ENCODE measurements around the gene HPS1. TPM values are rescaled to one million over a fixed set of nuclear protein-coding genes. Genes with fewer than 3 reads are reported as not detected.

Gene HPS1
- total RNA-seq, 1 experiment from 2014 or later = 2.8 TPM

DNA sequence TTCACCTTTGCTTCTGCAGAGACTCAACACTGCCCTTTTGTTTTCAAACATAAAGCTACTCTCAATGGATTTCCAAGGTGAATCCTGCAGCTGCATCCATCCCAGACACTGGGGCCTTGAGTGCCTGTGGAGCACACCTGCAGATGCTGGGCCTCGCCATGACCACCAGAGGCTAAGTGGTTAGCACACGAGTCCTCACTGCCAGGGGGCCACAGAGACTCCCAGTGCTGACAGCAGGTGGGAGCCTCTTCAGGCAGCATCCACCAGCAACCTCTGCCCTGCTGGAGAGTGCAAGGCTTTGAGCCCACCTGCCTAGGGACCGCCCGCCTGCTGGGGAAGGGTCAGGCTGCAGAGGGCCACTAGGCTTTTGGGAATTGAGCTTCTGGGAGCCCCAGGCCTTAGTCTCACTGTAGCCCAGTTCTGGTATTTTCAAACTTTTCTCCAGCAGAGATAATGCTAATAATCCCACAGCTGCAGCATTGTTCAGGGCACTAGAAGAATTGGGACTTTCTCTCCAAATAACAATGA, 9.4 kb upstream of the HPS1 start:
- Histone ChIP-seq H3K27me3 (no peaks in the 10 kb centered on the region), H3K4me3 (no peak overlapping the region), H3K27ac (no peak overlapping the region), H3K9me3 (replicated peaks) (no peaks in the 10 kb centered on the region), H3K4me1 (peaks cover 9% of the 10 kb centered on the region), H3K36me3 (no peaks in the 10 kb centered on the region)
- DNase-seq = no peak

DNA sequence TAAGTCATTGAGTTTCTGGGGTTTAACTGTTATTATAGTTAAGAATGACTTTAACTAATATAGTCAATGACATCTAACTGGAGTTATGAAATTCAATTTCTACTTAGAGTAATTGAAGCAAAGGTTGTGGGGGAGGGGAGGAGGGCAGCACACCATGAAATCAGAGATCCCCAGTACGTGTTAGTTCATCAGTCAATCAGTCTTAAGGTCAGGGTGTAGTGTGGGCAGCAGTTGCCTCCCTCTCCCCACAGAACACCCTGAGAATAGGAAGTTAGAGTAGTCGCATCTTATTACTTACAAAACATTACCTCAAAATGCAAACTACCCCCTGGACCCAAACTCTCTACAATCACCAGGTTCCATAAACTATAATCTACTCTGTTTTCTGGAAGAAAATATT, 7.0 kb upstream of the HPS1 start:
- Histone ChIP-seq H3K4me1 (no peaks in the 10 kb centered on the region), H3K36me3 (no peaks in the 10 kb centered on the region), H3K4me3 (no peak overlapping the region), H3K27ac (no peak overlapping the region), H3K27me3 (no peaks in the 10 kb centered on the region), H3K9me3 (replicated peaks) (no peaks in the 10 kb centered on the region)
- DNase-seq = no peak

DNA sequence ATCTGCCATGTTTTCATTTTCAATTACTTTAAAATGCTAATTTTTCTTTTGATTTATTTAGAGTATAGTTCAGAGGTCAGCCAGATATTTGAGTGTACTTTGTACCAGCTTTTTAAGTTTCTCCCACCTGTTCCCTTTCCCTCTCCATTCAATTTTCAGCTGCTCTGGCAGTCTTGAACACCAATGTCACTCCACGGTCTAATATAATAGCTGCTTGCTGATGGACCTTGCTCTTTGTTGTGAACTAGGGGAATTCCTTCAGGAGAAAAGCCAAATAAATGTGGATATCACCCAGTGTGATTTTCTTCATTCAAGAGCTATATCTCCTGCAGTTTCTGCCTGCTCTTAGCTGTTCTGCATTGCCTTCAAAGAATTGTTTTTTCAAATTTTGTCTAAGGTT, 3.9 kb upstream of the HPS1 start:
- Histone ChIP-seq H3K27me3 (no peaks in the 10 kb centered on the region), H3K36me3 (no peaks in the 10 kb centered on the region), H3K27ac (no peak overlapping the region), H3K4me1 (no peaks in the 10 kb centered on the region), H3K4me3 (no peak overlapping the region), H3K9me3 (replicated peaks) (no peaks in the 10 kb centered on the region)
- DNase-seq = no peak

DNA sequence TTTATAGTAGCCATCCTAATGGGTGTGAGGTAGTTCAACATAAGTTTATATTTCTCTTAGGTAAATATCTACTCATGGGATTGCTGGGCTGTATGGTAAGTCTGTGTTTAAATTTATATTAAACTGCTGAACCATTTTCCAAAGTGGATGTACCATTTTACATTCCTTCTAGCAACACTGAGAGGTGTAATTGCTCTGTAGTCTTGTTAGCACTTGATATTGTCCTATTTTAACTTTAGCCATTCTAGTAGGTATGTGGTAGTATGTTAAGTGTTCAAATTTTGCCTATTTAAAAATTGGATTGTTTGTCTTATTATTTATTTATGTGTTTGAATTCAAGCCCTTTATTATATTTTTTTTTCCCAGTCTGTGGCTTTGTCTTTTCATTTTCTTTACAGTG, 2.6 kb upstream of the HPS1 start:
- Histone ChIP-seq H3K4me3 (no peak overlapping the region), H3K9me3 (replicated peaks) (no peaks in the 10 kb centered on the region), H3K27me3 (no peaks in the 10 kb centered on the region), H3K36me3 (no peaks in the 10 kb centered on the region), H3K4me1 (no peaks in the 10 kb centered on the region), H3K27ac (no peak overlapping the region)
- no peak for DNase-seq

DNA sequence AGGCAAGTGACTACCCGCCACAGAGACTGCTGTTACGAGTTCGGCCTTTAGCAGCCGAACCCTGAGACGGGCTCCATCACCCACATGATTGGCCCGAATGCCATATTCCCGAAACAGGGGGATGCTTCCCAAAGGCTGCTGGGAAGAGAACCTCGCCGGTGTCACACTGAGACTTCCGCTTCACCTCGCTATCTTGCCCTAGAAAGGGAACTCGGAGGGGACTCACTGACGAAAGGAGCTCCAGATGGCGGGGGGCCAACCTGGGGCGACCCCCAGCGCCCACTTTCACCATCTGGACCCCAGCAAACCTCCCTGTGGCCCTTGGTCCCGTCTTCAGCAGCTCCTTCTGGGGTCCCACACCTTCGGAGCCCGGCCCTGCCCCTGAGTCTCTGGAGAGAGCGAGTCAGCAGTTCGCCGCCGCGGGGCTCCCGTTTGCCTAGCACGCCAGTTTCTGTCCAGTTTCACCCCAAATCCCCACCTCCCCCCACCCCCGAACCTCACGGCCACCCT, 529 bp downstream of the HPS1 start:
- no peak overlapping the region for H3K27ac ChIP-seq
- H3K36me3 ChIP-seq = no peaks in the 10 kb centered on the region
- peak overlapping the region; percentile 54 for H3K4me3 ChIP-seq
- DNase-seq = no peak
- H3K4me1 ChIP-seq = no peaks in the 10 kb centered on the region
- no peaks in the 10 kb centered on the region for H3K27me3 ChIP-seq
- no peaks in the 10 kb centered on the region for H3K9me3 ChIP-seq (replicated peaks)

DNA sequence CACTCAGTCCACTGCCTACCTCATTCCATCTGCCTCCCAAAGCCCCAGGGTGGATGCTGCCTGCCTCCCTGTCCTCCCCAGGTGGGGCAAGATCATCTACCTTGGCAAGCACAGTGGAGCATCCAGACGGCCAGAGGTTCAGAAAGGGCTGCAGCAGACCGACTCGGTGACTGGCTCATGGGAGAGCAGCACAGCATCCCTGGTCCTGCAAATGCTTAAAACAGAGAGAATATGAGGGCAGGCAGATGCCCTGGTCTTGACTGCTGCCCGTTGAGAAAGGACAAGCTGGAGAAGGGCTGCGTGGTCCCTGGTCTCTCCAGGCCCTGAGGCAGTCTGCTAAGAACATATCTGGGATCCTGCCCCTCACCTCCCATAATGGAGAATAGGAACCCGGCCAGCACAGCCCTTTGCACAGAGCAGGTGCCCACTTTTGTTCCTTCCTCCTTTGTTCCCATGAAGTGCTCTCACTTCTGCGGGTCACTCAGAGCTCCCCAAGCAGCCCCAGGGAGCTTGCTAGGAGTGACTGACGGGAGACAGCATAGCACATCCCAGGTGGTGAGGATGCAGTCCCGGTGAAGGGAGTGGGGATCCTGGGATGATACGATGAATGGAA, 1.4 kb downstream of the HPS1 start:
- no peak for DNase-seq
- Histone ChIP-seq H3K4me3 (no peak overlapping the region), H3K36me3 (no peaks in the 10 kb centered on the region), H3K27me3 (no peaks in the 10 kb centered on the region), H3K27ac (no peak overlapping the region), H3K9me3 (replicated peaks) (no peaks in the 10 kb centered on the region), H3K4me1 (no peaks in the 10 kb centered on the region)

DNA sequence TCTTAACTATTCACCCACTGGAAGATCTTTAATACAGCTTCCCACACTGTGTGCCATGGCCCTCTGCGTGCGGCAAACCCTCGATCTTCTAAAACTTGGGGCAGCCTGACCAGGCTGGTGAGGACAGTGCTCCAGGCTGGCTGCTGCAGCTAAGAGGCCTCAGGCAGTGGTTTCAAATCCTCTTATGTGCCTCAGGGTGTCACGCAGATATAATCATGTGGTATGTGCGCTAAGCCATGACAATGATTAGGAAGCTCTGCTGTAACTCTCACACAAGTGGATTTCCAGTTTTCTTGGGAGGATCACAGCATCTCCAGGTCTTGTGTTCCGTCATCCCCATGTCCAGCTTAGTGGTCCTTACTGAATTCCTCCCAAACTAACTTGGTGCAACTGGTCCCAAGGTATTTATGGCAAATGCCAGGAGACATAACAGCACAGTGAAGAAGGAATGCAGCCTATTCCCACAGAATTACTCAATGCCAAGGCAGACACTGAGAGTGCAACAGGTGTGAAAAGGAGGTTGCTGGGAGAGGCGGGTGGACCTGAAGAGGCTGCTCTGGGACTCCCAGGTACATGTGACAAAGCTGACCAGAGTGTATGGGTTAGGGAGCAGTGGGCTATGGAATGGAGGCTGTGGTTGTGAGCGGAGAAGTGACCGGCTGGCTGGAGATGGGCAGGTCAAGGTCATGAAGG, 2.3 kb downstream of the HPS1 start:
- no peak for DNase-seq
- H3K9me3 ChIP-seq (replicated peaks) = no peaks in the 10 kb centered on the region
- H3K27me3 ChIP-seq = no peaks in the 10 kb centered on the region
- no peak overlapping the region for H3K27ac ChIP-seq
- no peaks in the 10 kb centered on the region for H3K4me1 ChIP-seq
- H3K36me3 ChIP-seq = no peaks in the 10 kb centered on the region
- H3K4me3 ChIP-seq = no peak overlapping the region

DNA sequence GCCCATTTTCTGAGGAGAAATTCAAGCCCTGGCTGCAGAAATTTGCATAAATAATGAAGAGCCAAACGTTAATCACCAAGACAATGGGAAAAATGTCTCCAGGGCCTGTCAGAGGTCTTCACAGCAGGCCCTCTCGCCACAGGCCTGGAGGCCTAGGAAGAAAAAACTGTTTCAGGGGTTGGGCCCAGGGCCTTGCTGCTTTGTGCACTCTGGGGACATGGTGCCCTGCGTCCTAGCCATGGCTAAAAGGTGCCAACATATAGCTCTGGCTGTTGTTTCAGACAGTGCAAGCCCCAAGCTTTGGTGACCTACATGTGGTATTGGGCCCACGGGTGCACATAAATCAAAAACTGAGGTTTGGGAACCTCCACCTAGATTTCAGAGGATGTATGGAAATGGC, 8.0 kb downstream of the HPS1 start:
- H3K4me1 ChIP-seq = no peaks in the 10 kb centered on the region; the same call in 1 of the 2 replicates
- no peaks in the 10 kb centered on the region for H3K9me3 ChIP-seq (replicated peaks)
- no peak overlapping the region for H3K27ac ChIP-seq
- H3K4me3 ChIP-seq = no peak overlapping the region
- no peaks in the 10 kb centered on the region for H3K27me3 ChIP-seq
- no peaks in the 10 kb centered on the region for H3K36me3 ChIP-seq
- DNase-seq = no peak

DNA sequence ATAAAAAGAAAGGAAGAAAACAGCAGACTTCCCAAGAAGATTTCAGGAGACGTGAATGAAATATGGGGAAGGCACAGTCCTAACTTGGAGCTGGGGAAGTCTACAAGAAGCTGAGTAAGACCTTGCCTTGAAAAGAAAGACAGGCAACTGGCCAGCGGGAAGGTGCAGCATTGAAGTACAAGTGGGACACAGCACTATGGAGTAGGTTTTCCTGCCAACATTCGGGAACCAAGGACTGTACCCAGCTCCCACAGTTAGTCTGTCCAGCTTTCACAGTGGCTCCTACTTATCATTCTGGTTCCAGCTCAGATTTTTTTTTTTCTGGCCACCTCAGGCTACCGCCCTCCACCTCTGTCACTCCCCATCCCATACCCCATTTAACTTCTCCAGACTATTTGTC, 10.0 kb downstream of the HPS1 start:
- DNase-seq = no peak
- no peaks in the 10 kb centered on the region for H3K36me3 ChIP-seq

DNA sequence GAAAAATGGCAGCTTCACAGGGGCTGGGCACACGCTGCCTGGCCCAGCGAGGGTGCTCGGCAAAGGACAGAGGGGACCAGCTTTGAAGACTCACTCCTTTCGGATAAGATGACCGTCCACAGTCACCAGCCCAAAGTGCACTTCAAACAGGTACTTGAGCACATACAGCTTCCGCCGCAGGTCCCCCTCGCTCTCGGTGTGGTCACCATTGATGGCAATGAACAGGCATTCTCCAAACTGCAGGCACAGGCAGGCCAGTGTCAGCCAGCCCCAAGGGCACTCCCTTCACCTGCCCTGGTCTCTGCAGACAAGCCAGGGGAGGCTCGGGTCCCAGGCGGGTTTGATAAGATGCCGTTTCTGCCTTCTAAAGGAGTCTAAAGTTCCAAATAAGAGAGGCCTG, 11.6 kb downstream of the HPS1 start:
- DNase-seq = no peak
- H3K4me1 ChIP-seq = no peaks in the 10 kb centered on the region; the same call in 1 of the 2 replicates
- H3K27ac ChIP-seq = no peak overlapping the region
- no peaks in the 10 kb centered on the region for H3K36me3 ChIP-seq
- peaks cover 7% of the 10 kb centered on the region; the same call in 1 of the 2 replicates for H3K9me3 ChIP-seq (replicated peaks)
- no peaks in the 10 kb centered on the region for H3K27me3 ChIP-seq
- no peak overlapping the region for H3K4me3 ChIP-seq

More for the DNA sequence above, 10.0 kb downstream of the HPS1 start:
- Histone ChIP-seq H3K9me3 (replicated peaks) (peaks cover 7% of the 10 kb centered on the region; the same call in 1 of the 2 replicates), H3K27ac (no peak overlapping the region), H3K4me3 (no peak overlapping the region), H3K27me3 (no peaks in the 10 kb centered on the region), H3K4me1 (no peaks in the 10 kb centered on the region; the same call in 1 of the 2 replicates)

DNA sequence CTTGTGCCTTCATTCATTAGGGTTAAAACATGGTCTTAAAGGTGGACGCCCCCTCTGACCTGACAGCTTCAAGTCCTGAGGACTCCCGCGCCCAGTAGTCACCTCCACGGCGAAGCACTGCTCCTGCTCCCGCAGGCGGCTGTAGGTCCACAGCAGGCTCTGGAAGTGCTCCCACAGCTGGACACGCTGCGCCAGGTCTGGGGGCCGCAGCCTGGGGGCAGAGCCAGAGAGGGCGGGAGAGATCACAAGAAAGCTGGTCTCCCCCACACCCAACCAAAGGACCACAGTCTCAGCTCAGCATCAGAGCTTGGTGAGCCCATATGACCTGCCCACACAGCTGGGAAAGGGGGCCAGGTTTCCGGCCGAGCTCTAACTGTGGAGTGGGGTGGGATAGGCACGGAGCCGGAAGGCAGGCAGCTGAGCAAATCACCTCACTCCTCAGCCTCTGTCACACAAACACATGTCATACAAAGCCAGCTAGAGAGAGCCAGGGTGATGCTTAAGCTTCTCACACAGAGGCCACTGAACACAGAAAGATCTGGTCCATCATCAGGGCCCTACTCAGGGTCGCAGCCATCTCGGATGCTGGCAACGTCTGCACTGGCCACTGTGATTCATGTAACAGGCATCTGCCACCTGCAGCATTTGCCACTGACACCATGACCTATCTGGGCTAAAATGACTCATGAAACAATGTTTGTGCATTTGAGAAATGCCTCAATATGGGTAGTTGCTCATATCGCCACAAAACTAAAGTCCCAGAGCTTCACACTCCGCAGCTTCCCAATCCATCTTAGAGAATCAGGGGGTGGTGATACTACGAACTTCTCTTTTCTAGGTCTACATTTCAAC, 12.6 kb downstream of the HPS1 start:
- Histone ChIP-seq H3K4me1 (no peaks in the 10 kb centered on the region; the same call in 1 of the 2 replicates), H3K27me3 (no peaks in the 10 kb centered on the region), H3K36me3 (no peaks in the 10 kb centered on the region), H3K9me3 (replicated peaks) (peaks cover 7% of the 10 kb centered on the region; the same call in 1 of the 2 replicates), H3K27ac (no peak overlapping the region), H3K4me3 (no peak overlapping the region)
- DNase-seq = no peak

DNA sequence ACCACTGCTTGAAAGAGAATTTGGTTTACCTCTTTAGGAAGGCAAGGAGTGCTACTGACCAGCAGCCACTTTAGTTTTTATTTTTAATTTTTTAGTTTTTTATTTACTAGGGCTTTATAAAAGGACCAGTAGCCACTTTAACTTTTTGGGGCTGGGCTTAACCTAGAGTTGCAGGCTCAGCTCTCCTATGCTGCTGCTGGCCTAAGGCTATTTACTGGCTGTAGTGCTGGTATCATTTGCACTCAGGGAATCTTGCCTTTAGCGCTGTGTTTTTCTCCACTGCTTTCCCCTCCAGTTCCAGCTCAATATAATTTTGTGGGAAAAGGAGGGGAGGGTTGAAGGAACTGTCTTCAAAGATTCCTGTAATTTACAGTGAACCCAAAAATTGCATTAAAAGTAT, 13.4 kb downstream of the HPS1 start:
- H3K4me1 ChIP-seq = no peaks in the 10 kb centered on the region; the same call in 1 of the 2 replicates
- no peaks in the 10 kb centered on the region for H3K36me3 ChIP-seq
- no peak overlapping the region for H3K4me3 ChIP-seq
- peaks cover 7% of the 10 kb centered on the region; the same call in 1 of the 2 replicates for H3K9me3 ChIP-seq (replicated peaks)
- no peak for DNase-seq
- no peaks in the 10 kb centered on the region for H3K27me3 ChIP-seq
- H3K27ac ChIP-seq = no peak overlapping the region

DNA sequence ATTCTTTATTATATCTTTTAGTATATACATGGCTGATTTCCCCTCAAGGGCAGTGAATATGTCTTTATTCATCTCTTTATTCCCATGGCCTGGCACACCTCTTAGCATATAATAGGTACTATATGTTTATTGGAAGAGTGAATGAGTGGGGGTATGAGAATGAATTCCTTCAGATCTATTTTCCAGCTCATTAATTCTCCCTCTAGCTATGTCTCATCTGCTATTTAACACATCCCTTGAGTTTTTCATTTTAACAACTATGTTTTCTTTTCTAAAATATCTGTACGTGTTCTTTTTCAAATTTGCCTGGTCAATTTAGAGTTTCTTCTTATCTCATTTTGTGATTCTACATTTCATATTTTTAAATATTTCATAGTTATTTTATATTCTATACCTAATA, 14.4 kb downstream of the HPS1 start:
- Histone ChIP-seq H3K27ac (no peak overlapping the region), H3K9me3 (replicated peaks) (peaks cover 7% of the 10 kb centered on the region; the same call in 1 of the 2 replicates), H3K4me3 (no peak overlapping the region), H3K27me3 (no peaks in the 10 kb centered on the region; the same call in 1 of the 2 replicates), H3K36me3 (no peaks in the 10 kb centered on the region), H3K4me1 (no peaks in the 10 kb centered on the region; the same call in 1 of the 2 replicates)
- DNase-seq = no peak

DNA sequence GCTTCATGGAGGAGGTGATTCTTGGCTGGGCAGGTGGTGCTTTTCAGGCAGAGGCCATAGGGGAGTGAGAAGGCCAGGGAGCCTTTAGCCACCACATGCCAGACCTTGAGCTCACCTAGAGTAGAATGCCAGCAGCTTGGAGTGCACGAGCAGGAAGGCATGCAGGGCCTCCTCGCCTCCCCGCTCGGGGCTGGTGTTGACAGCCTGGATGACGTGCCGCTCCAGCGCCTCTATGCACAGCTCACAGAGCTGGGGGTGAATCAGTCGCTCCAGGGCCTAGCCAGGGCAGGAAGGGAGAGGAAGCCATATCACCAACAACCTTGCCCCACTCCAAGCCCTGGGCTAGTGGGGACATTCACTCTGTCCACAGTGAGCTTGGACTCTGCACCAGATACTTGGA, 15.7 kb downstream of the HPS1 start:
- H3K9me3 ChIP-seq (replicated peaks) = peaks cover 7% of the 10 kb centered on the region; the same call in 1 of the 2 replicates
- no peaks in the 10 kb centered on the region for H3K36me3 ChIP-seq
- no peak overlapping the region for H3K4me3 ChIP-seq
- H3K27me3 ChIP-seq = no peaks in the 10 kb centered on the region; the same call in 1 of the 2 replicates
- no peak overlapping the region for H3K27ac ChIP-seq
- H3K4me1 ChIP-seq = no peaks in the 10 kb centered on the region; the same call in 1 of the 2 replicates
- no peak for DNase-seq
